ENCODE measurements around the gene ATP2A1.

ATP2A1 gene

GRCh38 chr16:28935346-28935745 is 57.1 kb downstream of the ATP2A1 start:
- POLR2A ChIA-PET, result no interaction called here
- no peak for TF ChIP-seq YY2 (tag by site-specific recombination; IDR thresholded peaks at IDR 0.05)
- TF ChIP-seq, protein P1, sequence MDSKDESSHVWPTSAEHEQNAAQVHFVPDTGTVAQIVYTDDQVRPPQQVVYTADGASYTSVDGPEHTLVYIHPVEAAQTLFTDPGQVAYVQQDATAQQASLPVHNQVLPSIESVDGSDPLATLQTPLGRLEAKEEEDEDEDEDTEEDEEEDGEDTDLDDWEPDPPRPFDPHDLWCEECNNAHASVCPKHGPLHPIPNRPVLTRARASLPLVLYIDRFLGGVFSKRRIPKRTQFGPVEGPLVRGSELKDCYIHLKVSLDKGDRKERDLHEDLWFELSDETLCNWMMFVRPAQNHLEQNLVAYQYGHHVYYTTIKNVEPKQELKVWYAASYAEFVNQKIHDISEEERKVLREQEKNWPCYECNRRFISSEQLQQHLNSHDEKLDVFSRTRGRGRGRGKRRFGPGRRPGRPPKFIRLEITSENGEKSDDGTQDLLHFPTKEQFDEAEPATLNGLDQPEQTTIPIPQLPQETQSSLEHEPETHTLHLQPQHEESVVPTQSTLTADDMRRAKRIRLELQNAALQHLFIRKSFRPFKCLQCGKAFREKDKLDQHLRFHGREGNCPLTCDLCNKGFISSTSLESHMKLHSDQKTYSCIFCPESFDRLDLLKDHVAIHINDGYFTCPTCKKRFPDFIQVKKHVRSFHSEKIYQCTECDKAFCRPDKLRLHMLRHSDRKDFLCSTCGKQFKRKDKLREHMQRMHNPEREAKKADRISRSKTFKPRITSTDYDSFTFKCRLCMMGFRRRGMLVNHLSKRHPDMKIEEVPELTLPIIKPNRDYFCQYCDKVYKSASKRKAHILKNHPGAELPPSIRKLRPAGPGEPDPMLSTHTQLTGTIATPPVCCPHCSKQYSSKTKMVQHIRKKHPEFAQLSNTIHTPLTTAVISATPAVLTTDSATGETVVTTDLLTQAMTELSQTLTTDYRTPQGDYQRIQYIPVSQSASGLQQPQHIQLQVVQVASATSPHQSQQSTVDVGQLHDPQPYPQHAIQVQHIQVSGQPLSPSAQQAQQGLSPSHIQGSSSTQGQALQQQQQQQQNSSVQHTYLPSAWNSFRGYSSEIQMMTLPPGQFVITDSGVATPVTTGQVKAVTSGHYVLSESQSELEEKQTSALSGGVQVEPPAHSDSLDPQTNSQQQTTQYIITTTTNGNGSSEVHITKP (tag by site-specific recombination; IDR thresholded peaks at IDR 0.05), result 0 out of 2 replicates have a peak, but pooled peaks have one; percentile 36

DNA sequence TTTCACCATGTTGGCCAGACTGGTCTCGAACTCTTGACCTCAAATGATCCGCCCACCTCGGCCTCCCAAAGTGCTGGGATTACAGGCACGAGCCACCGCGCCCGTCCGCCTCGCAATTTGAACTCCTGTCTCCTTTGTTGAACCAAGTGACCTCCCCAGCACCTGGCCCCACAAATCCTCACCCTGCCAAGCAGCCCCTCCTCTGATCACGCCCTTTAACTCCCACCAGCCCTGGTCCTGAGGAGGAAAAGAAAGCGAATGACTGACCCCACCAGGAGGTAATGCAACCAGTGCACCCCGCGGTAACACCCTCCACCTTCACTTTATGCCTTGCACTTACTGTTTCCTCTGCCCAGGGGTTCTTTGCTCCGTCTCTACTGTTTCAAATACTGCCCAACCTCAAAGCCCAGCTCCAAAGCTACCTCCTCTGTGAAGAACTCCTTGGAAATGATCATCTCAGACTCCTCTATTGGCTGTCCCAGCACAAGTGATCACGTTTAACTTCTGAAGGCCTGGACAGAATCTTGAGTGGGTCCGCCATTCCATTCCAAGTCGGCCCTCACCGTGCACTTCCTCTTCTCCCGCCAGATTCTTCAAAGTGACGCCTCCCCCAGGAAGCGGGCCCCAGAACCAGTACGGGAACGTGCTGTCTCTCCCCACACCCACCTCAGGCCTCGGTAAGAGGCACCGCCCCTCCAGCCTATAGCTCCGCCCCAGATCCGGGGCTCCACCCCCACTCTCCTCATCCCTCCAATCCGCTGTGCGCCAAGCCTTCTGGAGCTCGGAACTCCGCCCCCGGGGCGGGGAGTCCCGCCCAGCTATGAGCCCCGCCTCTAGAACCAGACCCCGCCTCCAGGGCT is 57.9 kb downstream of the ATP2A1 start:
- TF ChIP-seq ZBTB6 (tag by site-specific recombination; IDR thresholded peaks at IDR 0.05) (no peak), ZBTB21 (tag by site-specific recombination; IDR thresholded peaks at IDR 0.05) (no peak), ZNF843 (tag by site-specific recombination; IDR thresholded peaks at IDR 0.05) (no peak), TCF7L2 (IDR thresholded peaks at IDR 0.05; ENCODE audit: borderline replicate concordance, low read depth, low read length) (no peak), SP2 (tag by site-specific recombination; IDR thresholded peaks at IDR 0.05) (peak; percentile 68), REPIN1 (tag by site-specific recombination; IDR thresholded peaks at IDR 0.05; ENCODE audit: low read depth) (no peak), GLIS2 (tag by site-specific recombination; IDR thresholded peaks at IDR 0.05) (no peak), SP3 (tag by site-specific recombination; IDR thresholded peaks at IDR 0.05) (peak; percentile 72), ZFP69B (tag by site-specific recombination; IDR thresholded peaks at IDR 0.05) (0 out of 2 replicates have a peak, but pooled peaks have one; percentile 34), ZNF26 (tag by site-specific recombination; IDR thresholded peaks at IDR 0.05) (no peak), ZNF174 (tag by site-specific recombination; IDR thresholded peaks at IDR 0.05) (no peak), KLF9 (tag by site-specific recombination; IDR thresholded peaks at IDR 0.05; ENCODE audit: low read depth) (peak; percentile 45; the same call in 1 of the 2 replicates)
- TF ChIP-seq, protein P2, sequence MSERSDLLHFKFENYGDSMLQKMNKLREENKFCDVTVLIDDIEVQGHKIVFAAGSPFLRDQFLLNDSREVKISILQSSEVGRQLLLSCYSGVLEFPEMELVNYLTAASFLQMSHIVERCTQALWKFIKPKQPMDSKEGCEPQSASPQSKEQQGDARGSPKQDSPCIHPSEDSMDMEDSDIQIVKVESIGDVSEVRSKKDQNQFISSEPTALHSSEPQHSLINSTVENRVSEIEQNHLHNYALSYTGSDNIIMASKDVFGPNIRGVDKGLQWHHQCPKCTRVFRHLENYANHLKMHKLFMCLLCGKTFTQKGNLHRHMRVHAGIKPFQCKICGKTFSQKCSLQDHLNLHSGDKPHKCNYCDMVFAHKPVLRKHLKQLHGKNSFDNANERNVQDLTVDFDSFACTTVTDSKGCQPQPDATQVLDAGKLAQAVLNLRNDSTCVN (tag by site-specific recombination; optimal IDR thresholded peaks at IDR 0.05), result no peak
- H3K4me3 ChIP-seq (ENCODE audit: low read depth, low read length), result no peak overlapping the region
- ChIA-PET CTCF (interaction anchor here (0.9 kb wide), 1 partner anchor 8 kb away, joined by 3 read pairs; no protein-coding TSS in a partner anchor), POLR2A (interaction anchor here (1.0 kb wide), 2 partner anchors 9 to 15 kb away, joined by 3 read pairs; partner anchors contain the start of gene NFATC2IP)
- no peaks in the 10 kb centered on the region for H3K4me1 ChIP-seq (ENCODE audit: control insufficient read depth, insufficient read depth, low read length)
- H3K36me3 ChIP-seq (ENCODE audit: control insufficient read depth in 2 of 2, insufficient read depth in 1 of 2, low read length in 2 of 2), result no peaks in the 10 kb centered on the region
- no peaks in the 10 kb centered on the region for H3K9me3 ChIP-seq (ENCODE audit: control insufficient read depth, insufficient read depth, low read depth, low read length)
- no peak overlapping the region for H3K27ac ChIP-seq (ENCODE audit: extremely low read depth, low read depth, low read length)

More at GRCh38 chr16:28935346-28935745, 57.1 kb downstream of the ATP2A1 start:
- Histone ChIP-seq H3K4me1 (ENCODE audit: control insufficient read depth, insufficient read depth, low read length) (no peaks in the 10 kb centered on the region), H3K4me3 (ENCODE audit: low read depth, low read length) (no peak overlapping the region), H3K9me3 (ENCODE audit: control insufficient read depth, insufficient read depth, low read depth, low read length) (no peaks in the 10 kb centered on the region), H3K27ac (ENCODE audit: extremely low read depth, low read depth, low read length) (no peak overlapping the region), H3K36me3 (ENCODE audit: control insufficient read depth in 2 of 2, insufficient read depth in 1 of 2, low read length in 2 of 2) (no peaks in the 10 kb centered on the region)
- CTCF ChIA-PET, result no interaction called here
